22Rv1 (cell line): ENCODE measurements around the gene ARX.

ENCODE experiments used
- H3K27ac ChIP-seq: fragments of 450-650 bp; 2 replicates; pipeline ENCODE4 v1.5.1; 2017
- CTCF ChIP-seq: fragments of 450-650 bp; IDR thresholded peaks from 2 replicates; pipeline ENCODE4 v1.5.1; 2017; ENCODE audit warnings: mild to moderate bottlenecking
- ZFX ChIP-seq: fragments of 450-650 bp; IDR thresholded peaks from 2 replicates; pipeline ENCODE4 v1.6.1; 2017; ENCODE audit warnings: antibody characterized with exemption, borderline replicate concordance

The ARX gene

GRCh38 chrX:25011589-25012432 lies 4.0 kb downstream of the ARX start:
- no peak for TF ChIP-seq ZFX
- TF ChIP-seq CTCF = no peak
- H3K27ac ChIP-seq = no peak overlapping the region

- TF ChIP-seq ZFX = no peak
- TF ChIP-seq CTCF = no peak
- no peak overlapping the region for H3K27ac ChIP-seq
Measured at GRCh38 chrX:25010784-25011588, 4.8 kb downstream of the ARX start.

GRCh38 chrX:25009407-25009806 lies 6.4 kb downstream of the ARX start:
- TF ChIP-seq CTCF (no peak), ZFX (no peak)
- H3K27ac ChIP-seq = no peak overlapping the region

GRCh38 chrX:25007059-25008053 lies 8.4 kb downstream of the ARX start:
- H3K27ac ChIP-seq = no peak overlapping the region
- TF ChIP-seq ZFX (no peak), CTCF (no peak)

GRCh38 chrX:25006586-25007058 lies 9.1 kb downstream of the ARX start:
- no peak overlapping the region for H3K27ac ChIP-seq
- TF ChIP-seq ZFX (no peak), CTCF (no peak)

- TF ChIP-seq ZFX (no peak), CTCF (no peak)
- no peak overlapping the region for H3K27ac ChIP-seq
Measured at GRCh38 chrX:25005382-25006185, 10.2 kb downstream of the ARX start.
